Astrocyte of the cerebellum (primary cell): ENCODE results near the gene MAPK14.

Experiments used
- DNase-seq: peaks from one replicate; pipeline ENCODE4 v3.0.0-alpha.2; 2011; ENCODE audit warnings: low read depth
- H3K4me3 ChIP-seq: 2 replicates; pipeline ENCODE4 v1.5.1; 2011; ENCODE audit warnings: mild to moderate bottlenecking, low read depth, low read length, moderate library complexity
- CTCF ChIP-seq: IDR thresholded peaks from 2 replicates; pipeline ENCODE4 v1.5.1; 2012; ENCODE audit warnings: low read length, low read depth, moderate library complexity, mild to moderate bottlenecking; ENCODE audit errors: missing control alignments
- in situ Hi-C: cut with HindIII; loops from 2 replicates; pipeline ENCODE4 v1.10.0; 2017; ENCODE audit warnings: low sequenced_read_pairs

MAPK14 gene

DNA sequence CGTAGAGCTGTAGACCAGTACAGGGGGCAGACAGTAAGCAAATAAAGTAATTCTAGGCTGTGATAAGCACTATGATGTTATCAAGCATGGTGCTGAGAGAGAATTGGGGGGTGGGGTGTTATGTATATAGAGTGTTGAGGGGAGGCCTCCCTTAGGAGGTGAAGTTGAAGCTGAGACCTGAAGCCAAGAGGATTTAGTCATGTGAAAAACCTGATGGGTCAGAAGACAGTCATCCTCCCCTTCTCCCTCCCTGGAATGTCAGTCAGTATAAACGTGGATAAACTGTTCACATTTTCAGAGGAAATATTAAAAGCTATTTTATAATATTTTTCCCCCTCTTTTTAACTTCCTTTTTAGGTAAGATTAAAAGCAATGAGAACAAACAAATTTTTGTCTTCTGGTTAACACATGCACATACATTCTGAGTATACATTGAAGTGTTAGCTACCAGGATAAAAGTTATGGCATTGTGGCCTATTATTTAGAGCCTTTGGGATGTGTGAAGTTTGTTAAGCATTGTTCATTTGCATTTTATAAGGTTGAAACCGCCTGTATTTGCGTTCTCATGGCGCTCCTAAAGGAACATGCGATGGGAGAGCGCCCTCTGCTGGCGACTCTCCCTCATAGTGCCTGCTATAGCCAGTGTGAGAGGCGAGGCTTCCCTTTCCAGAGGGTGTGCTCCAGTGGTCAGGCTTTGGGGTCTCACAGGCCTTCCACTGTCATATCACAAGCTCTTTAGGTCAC, 67.3 kb downstream of the MAPK14 start:
- in situ Hi-C loops = no loop called here
- no peak overlapping the region for H3K4me3 ChIP-seq
- DNase-seq = peak; percentile 58
- peak; percentile 92 for TF ChIP-seq CTCF

GRCh38 chr6:36095497-36096391, 68.1 kb downstream of the MAPK14 start:
- in situ Hi-C loops = no loop called here
- no peak overlapping the region for H3K4me3 ChIP-seq
- TF ChIP-seq CTCF = no peak
- no peak for DNase-seq

DNA sequence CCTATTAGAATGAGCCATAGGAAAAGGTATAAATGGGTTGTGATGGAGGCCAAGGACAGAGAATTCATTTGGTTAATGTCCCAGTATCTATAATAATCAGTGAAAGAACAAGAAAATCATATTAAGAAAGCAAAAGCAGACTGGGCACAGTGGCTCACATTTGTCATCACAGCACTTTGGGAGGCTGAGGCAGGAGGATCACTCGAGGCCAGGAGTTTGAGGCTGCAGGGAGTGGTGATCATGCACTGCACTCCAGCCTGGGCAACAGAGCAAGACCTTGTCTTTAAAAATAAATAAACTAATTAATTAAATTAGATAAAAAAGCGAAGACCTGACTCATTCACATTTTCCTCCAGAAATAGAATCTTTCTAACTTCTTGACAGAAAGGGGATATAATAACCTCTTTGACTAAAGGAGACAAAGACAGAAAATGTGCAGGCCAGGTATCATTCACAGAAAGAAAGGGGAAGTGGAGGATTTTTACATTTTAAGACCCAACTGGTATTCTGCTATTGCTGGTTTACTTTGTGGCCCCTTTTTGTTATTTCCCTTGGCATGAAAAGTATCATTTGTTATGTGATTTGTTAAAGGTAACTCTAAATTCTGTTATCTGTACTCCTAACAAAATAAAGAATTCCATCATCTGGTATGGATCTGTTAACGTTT, 70.8 kb downstream of the MAPK14 start:
- TF ChIP-seq CTCF = no peak
- in situ Hi-C loops = no loop called here
- H3K4me3 ChIP-seq = no peak overlapping the region
- DNase-seq = no peak

DNA sequence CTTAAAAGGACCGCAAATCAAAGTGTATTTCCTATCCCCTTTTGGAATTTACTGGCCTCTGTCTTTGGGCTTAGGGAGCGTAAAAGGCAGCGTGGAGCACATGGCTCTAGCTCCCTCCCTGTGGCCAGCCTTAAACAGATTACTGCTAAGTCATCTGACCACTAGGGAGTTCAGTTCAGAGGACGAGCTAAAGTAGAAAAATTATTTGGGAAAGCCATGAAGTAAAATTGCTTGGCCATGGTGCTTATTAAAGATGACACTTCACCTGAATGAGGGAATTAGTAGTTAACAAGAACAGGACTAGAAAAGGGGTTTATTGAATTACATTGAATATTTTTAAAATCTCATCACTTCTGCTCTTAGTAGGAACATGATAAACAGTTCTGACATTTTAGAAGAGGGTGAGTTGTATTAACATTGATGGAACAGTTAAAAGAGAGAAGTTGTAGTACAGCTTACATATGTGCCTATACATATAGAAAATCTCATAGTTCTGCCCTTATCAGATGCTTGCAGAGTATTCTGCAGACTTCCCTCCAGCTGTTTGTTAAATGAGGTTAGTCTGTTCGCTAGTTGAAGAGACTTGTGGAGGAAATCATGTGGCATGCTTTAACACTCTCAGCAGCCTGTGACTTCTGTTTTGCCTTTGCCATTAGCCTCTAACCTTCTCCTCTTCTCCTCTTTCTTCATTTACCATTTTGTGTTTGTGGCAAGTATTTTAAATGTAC, 71.5 kb downstream of the MAPK14 start:
- no peak for TF ChIP-seq CTCF
- H3K4me3 ChIP-seq = no peak overlapping the region
- in situ Hi-C loops = no loop called here
- no peak for DNase-seq

GRCh38 chr6:36099869-36100483, 72.4 kb downstream of the MAPK14 start:
- H3K4me3 ChIP-seq = no peak overlapping the region
- in situ Hi-C loops = no loop called here
- TF ChIP-seq CTCF = no peak
- DNase-seq = no peak

DNA sequence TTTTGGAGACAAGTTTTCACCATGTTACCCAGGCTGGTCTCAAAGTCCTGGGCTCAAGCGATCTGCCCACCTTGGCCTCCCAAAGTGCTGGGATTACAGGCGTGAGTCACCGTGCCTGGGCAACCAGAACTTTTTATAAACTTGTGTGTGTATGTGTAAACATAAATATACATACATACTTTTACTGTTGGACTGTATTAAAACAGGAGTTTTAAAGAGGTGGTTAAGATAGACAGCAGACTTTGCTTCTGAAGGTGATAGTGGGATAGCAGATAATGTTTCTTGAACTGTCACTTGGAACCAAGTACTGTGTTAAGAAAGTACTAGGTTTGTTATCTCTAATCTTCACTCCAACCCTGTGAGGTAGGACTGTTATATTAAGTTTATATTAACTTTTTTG, 74.1 kb downstream of the MAPK14 start:
- no peak overlapping the region for H3K4me3 ChIP-seq
- TF ChIP-seq CTCF = no peak
- no peak for DNase-seq
- in situ Hi-C loops = no loop called here
